ENCODE results near the gene PCDHGC3.

GRCh38 chr5:141523991-141524390 lies 48.2 kb downstream of the PCDHGC3 start:
- TF ChIP-seq POLR2A (IDR thresholded peaks at IDR 0.05; ENCODE audit: extremely low read depth, insufficient read length) (no peak), CTCF (IDR thresholded peaks at IDR 0.05; ENCODE audit: low read depth, low read length) (no peak)

Data from NB4 (cell line).